GM12873 (cell line): ENCODE data around the gene DVL1.

ENCODE experiments used
- CTCF ChIP-seq: IDR thresholded peaks from 2 replicates; pipeline ENCODE4 v1.5.1; 2012; ENCODE audit warnings: low read depth, mild to moderate bottlenecking, moderate library complexity, low read length, control low read depth; ENCODE audit not compliant: insufficient read depth; ENCODE audit errors: missing control alignments

The DVL1 gene

GRCh38 chr1:1335283-1335682 lies 13.9 kb downstream of the DVL1 start:
- no peak for TF ChIP-seq CTCF

GRCh38 chr1:1334835-1335234 lies 14.4 kb downstream of the DVL1 start:
- no peak for TF ChIP-seq CTCF

GRCh38 chr1:1333551-1334241 lies 15.5 kb downstream of the DVL1 start:
- TF ChIP-seq CTCF, result no peak

GRCh38 chr1:1332774-1333480 lies 16.3 kb downstream of the DVL1 start:
- no peak for TF ChIP-seq CTCF

GRCh38 chr1:1332031-1332755 lies 17.0 kb downstream of the DVL1 start:
- no peak for TF ChIP-seq CTCF

- TF ChIP-seq CTCF, result no peak
Observed at GRCh38 chr1:1331068-1331965, 17.9 kb downstream of the DVL1 start, which contains the start of gene TAS1R3. Gene TAS1R3, plus strand, starts transcription at chr1:1331280. Its CDS starts 66 bp downstream, at chr1:1331346.
